Trophoblast cell (in vitro differentiated cells and primary cell): ENCODE measurements around the gene DNMT1.

Experiments used
- DNase-seq, 2 donors: peaks; one replicate each; pipeline ENCODE4 v3.0.0-alpha.2; 2016
- H2AFZ ChIP-seq: 2 replicates; pipeline ENCODE4 v1.6.1; 2013; ENCODE audit warnings: low read length, moderate library complexity, mild to moderate bottlenecking; ENCODE audit not compliant: insufficient read depth, poor library complexity
- H2AK5ac ChIP-seq: 2 replicates; pipeline ENCODE4 v1.6.1; 2013; ENCODE audit warnings: mild to moderate bottlenecking, low read length
- H2BK120ac ChIP-seq: 2 replicates; pipeline ENCODE4 v1.6.1; 2013; ENCODE audit warnings: low read length, mild to moderate bottlenecking, moderate library complexity; ENCODE audit not compliant: insufficient read depth, poor library complexity
- H2BK12ac ChIP-seq: 2 replicates; pipeline ENCODE4 v1.6.1; 2013; ENCODE audit warnings: mild to moderate bottlenecking, low read length, moderate library complexity
- H2BK5ac ChIP-seq: 2 replicates; pipeline ENCODE4 v1.6.1; 2013; ENCODE audit warnings: low read length, low read depth, moderate library complexity, mild to moderate bottlenecking; ENCODE audit not compliant: poor library complexity
- H3K14ac ChIP-seq: 2 replicates; pipeline ENCODE4 v1.6.1; 2013; ENCODE audit warnings: mild to moderate bottlenecking, low read length
- H3K18ac ChIP-seq: 2 replicates; pipeline ENCODE4 v1.6.1; 2013; ENCODE audit warnings: mild to moderate bottlenecking, low read length
- H3K23ac ChIP-seq: 2 replicates; pipeline ENCODE4 v1.6.1; 2013; ENCODE audit warnings: low read length
- H3K27ac ChIP-seq: 2 replicates; pipeline ENCODE4 v1.5.1; 2013; ENCODE audit warnings: low read depth, mild to moderate bottlenecking, inconsistent platforms, low read length, moderate library complexity
- H3K27me3 ChIP-seq: 2 replicates; pipeline ENCODE4 v1.6.1; 2013; ENCODE audit warnings: inconsistent platforms, mild to moderate bottlenecking, low read length, moderate library complexity; ENCODE audit not compliant: insufficient read depth
- H3K36me3 ChIP-seq, 2 experiments: 1 replicate in 1 of 2; 2 replicates in 1 of 2; pipeline ENCODE4 v1.6.1; 2013; ENCODE audit warnings: low read length in 2 of 2, mild to moderate bottlenecking in 2 of 2, moderate library complexity in 1 of 2; ENCODE audit not compliant: insufficient read depth in 2 of 2, control insufficient read depth in 1 of 2
- H3K4ac ChIP-seq: 2 replicates; pipeline ENCODE4 v1.6.1; 2013; ENCODE audit warnings: low read depth, mild to moderate bottlenecking, low read length, moderate library complexity
- H3K4me1 ChIP-seq, 2 experiments: 1 replicate in 1 of 2; 2 replicates in 1 of 2; pipeline ENCODE4 v1.6.1; 2013; ENCODE audit warnings: low read length in 2 of 2, mild to moderate bottlenecking in 2 of 2, moderate library complexity in 1 of 2; ENCODE audit not compliant: insufficient read depth in 2 of 2, control insufficient read depth in 1 of 2
- H3K4me2 ChIP-seq: 2 replicates; pipeline ENCODE4 v1.6.1; 2013; ENCODE audit warnings: inconsistent platforms, mild to moderate bottlenecking, low read length, moderate library complexity
- H3K4me3 ChIP-seq: 2 replicates; pipeline ENCODE4 v1.5.1; 2013; ENCODE audit warnings: mild to moderate bottlenecking, low read depth, low read length, inconsistent platforms
- H3K79me1 ChIP-seq: one replicate; pipeline ENCODE4 v1.6.1; 2013; ENCODE audit warnings: low read length
- H3K79me2 ChIP-seq: 2 replicates; pipeline ENCODE4 v1.6.1; 2013; ENCODE audit warnings: low read length, mild to moderate bottlenecking; ENCODE audit not compliant: control insufficient read depth, insufficient read depth, poor library complexity
- H3K9ac ChIP-seq: 2 replicates; pipeline ENCODE4 v1.6.1; 2013; ENCODE audit warnings: mild to moderate bottlenecking, low read length
- H3K9me3 ChIP-seq: 2 replicates; pipeline ENCODE4 v1.6.1; 2013; ENCODE audit warnings: low read depth, mild to moderate bottlenecking, control low read depth, inconsistent platforms, low read length; ENCODE audit not compliant: insufficient read depth
- H4K12ac ChIP-seq: 2 replicates; pipeline ENCODE4 v1.6.1; 2013; ENCODE audit warnings: low read depth, mild to moderate bottlenecking, low read length, moderate library complexity
- H4K8ac ChIP-seq: 2 replicates; pipeline ENCODE4 v1.6.1; 2013; ENCODE audit warnings: low read depth, mild to moderate bottlenecking, low read length, moderate library complexity
- H4K91ac ChIP-seq: one replicate; pipeline ENCODE4 v1.6.1; 2013; ENCODE audit warnings: low read depth, mild to moderate bottlenecking, low read length, moderate library complexity
- WGBS: extraction: QIAGEN DNeasy Blood & Tissue Kit; methylation state at CpG from one replicate; pipeline ENCODE4 v1.1.7; 2013; ENCODE audit warnings: missing lambda C conversion rate; ENCODE audit not compliant: insufficient read length, insufficient coverage; ENCODE audit errors: extremely low coverage; 5-methylcytosine and 5-hydroxymethylcytosine counted together

Gene DNMT1

GRCh38 chr19:10231612-10232228 is 37.0 kb upstream of the DNMT1 start:
- Histone ChIP-seq H4K91ac (no peak overlapping the region), H3K4ac (no peak overlapping the region), H3K79me2 (peaks cover 10% of the 10 kb centered on the region), H3K18ac (no peak overlapping the region), H2BK5ac (no peak overlapping the region), H3K9me3 (no peaks in the 10 kb centered on the region), H3K14ac (no peak overlapping the region), H2BK120ac (no peak overlapping the region), H3K27ac (peak overlapping the region; percentile 81), H2AFZ (no peak overlapping the region), H3K79me1 (peaks cover 10% of the 10 kb centered on the region), H3K4me3 (peak overlapping the region; percentile 90), H3K9ac (no peak overlapping the region), H4K8ac (peak overlapping the region; percentile 13), H3K36me3 (peaks cover 0 to 5% of the 10 kb centered on the region in 2 experiments), H4K12ac (no peak overlapping the region), H3K27me3 (no peaks in the 10 kb centered on the region), H2AK5ac (no peak overlapping the region), H2BK12ac (no peak overlapping the region), H3K4me2 (peak overlapping the region; percentile 95), H3K23ac (no peak overlapping the region), H3K4me1 (peaks cover 21 to 29% of the 10 kb centered on the region in 2 experiments)
- no CpG with 5 or more reads among the region's 8 CpGs for WGBS
- no peak for DNase-seq

DNA sequence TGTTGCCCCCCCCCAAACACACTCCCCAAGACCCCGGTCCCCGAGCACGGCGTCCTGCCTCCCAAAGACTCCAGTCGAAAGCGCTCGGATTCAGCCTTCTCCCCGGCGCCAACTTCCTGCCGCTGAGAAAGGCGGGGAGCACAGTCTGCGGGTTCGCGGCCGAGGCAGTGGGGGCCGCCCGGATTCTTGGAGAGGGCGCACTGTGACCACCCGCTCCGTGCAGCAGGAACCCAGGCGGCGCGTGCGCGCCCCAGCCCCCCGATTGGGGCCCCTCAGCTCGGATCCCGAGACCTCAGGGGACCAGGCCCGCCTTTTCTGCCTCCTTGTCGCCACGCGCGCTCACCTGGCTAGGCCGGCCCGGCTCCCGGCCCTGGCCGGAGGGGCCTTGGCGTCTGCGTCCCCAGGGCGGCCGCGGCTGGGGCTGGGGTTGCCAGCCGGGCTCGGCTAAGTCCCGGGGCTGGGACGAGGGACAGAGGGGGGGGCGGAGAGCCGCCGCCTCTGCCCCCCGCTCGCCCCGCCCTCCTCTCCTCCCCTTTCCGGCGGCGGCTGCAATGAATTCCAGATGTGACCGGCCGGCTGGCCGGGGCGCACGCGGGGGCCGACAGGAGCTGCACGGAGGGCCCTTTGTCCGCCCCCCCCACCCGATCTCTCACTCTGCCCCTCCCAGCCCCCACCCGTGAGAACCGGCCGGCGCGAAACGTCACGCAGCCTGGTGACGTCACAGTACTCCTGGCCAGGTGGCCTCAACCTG is 36.3 kb upstream of the DNMT1 start, which contains the start of gene S1PR2:
Gene S1PR2, minus strand, starts transcription at position 471 of the 751 bp plus-strand sequence. CDS start 6,426 bp downstream, outside the sequence.
- Histone ChIP-seq H4K8ac (peak within 1 kb of the TSS; percentile 93), H3K9me3 (no peaks in the 10 kb centered on the region), H3K14ac (peak within 1 kb of the TSS; percentile 94), H2AFZ (peak within 1 kb of the TSS; percentile 57), H2BK12ac (peak within 1 kb of the TSS; percentile 79), H3K23ac (no peak within 1 kb of the TSS), H4K12ac (peak within 1 kb of the TSS; percentile 88), H4K91ac (peak within 1 kb of the TSS; percentile 93), H3K4me2 (peak within 1 kb of the TSS; percentile 95), H3K27me3 (no peaks in the 10 kb centered on the region), H3K18ac (peak within 1 kb of the TSS; percentile 83), H3K9ac (peak within 1 kb of the TSS; percentile 95), H3K79me1 (peaks cover 10% of the 10 kb centered on the region), H2BK5ac (peak within 1 kb of the TSS; percentile 68), H3K27ac (peak within 1 kb of the TSS; percentile 81), H2BK120ac (peak within 1 kb of the TSS; percentile 95), H2AK5ac (peak within 1 kb of the TSS; percentile 93), H3K79me2 (peaks cover 10% of the 10 kb centered on the region), H3K4me1 (peaks cover 21 to 29% of the 10 kb centered on the region in 2 experiments), H3K4ac (peak within 1 kb of the TSS; percentile 35), H3K4me3 (peak within 1 kb of the TSS; percentile 90), H3K36me3 (peaks cover 0 to 5% of the 10 kb centered on the region in 2 experiments)
- DNase-seq = peak; percentile 80 to 89
- no CpG with 5 or more reads among the region's 73 CpGs for WGBS

DNA sequence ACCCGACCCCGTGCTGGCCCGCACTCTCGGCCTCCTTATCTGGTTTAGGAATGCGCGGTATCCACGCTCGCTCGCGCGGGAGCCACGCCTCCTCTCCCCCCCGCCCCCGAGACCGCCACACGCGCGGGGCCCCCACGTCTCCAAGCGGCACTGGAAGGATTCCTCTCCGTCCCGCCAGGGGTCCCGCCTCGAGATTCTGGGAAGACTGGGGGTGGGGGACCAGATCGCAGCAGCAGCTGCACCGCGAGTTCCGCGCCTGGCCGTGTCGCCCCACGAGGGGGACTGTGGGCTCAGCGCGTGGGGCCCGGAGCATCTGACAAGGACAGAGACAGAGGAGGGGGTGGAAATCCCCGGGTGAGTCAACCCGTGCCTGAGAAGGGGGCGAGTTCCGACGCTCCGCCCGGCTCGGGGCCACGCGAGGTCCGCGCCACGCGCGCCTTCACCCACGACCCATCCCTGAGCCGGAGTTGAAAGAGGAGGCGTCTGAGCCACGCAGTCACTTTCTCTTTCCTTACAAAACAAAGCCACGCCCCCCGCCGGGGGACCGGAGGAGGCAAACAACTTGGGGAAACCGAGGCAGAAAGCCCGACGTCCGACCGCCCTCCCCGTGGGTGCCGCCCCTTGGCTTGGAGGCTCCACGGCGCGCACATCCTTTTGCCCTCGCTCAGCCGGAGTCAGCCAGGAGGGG is 35.6 kb upstream of the DNMT1 start:
- H3K36me3 ChIP-seq = peaks cover 0 to 7% of the 10 kb centered on the region in 2 experiments
- H3K9ac ChIP-seq = peak overlapping the region; percentile 95
- H3K18ac ChIP-seq = peak overlapping the region; percentile 83
- peak overlapping the region; percentile 93 for H4K91ac ChIP-seq
- H2AK5ac ChIP-seq = peak overlapping the region; percentile 93
- H4K8ac ChIP-seq = peak overlapping the region; percentile 93
- H3K4me3 ChIP-seq = peak overlapping the region; percentile 90
- H3K79me2 ChIP-seq = peaks cover 10% of the 10 kb centered on the region
- H2BK12ac ChIP-seq = peak overlapping the region; percentile 79
- no peaks in the 10 kb centered on the region for H3K27me3 ChIP-seq
- H3K9me3 ChIP-seq = no peaks in the 10 kb centered on the region
- WGBS = no CpG with 5 or more reads among the region's 70 CpGs
- peak overlapping the region; percentile 95 for H3K4me2 ChIP-seq
- peak overlapping the region; percentile 94 for H3K14ac ChIP-seq
- H4K12ac ChIP-seq = peak overlapping the region; percentile 88
- peak overlapping the region; percentile 68 for H2BK5ac ChIP-seq
- H2BK120ac ChIP-seq = peak overlapping the region; percentile 95
- peaks cover 19 to 29% of the 10 kb centered on the region in 2 experiments for H3K4me1 ChIP-seq
- peak; percentile 76 to 85 for DNase-seq
- no peak overlapping the region for H3K23ac ChIP-seq
- peak overlapping the region; percentile 57 for H2AFZ ChIP-seq
- peaks cover 10% of the 10 kb centered on the region for H3K79me1 ChIP-seq
- H3K27ac ChIP-seq = peak overlapping the region; percentile 81
- H3K4ac ChIP-seq = peak overlapping the region; percentile 35

DNA sequence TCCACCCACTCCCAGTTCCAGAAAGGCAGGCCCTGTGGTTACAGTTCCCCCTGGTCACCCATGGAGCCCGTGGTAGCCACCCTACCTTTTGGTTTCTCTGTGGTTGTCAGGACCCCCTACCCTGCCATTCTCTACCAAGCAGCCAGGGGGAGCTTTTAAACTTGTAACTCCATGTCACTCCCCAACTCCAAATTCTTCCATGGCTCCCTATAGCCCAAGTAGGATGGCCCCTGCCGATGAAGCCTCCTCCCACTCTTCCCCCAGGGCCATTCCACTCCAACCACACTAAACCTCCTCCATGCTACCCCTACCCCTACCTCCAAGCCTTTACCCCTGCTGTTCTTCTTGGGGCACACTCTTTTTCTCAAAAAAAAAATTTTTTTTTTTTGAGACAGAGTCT is 34.2 kb upstream of the DNMT1 start:
- Histone ChIP-seq H3K79me2 (peaks cover 10% of the 10 kb centered on the region), H3K9ac (no peak overlapping the region), H2AFZ (no peak overlapping the region), H2BK12ac (no peak overlapping the region), H2AK5ac (no peak overlapping the region), H3K36me3 (peaks cover 7 to 14% of the 10 kb centered on the region in 2 experiments), H3K4ac (no peak overlapping the region), H4K12ac (no peak overlapping the region), H3K9me3 (peaks cover 3% of the 10 kb centered on the region), H3K4me3 (no peak overlapping the region), H2BK5ac (no peak overlapping the region), H3K27me3 (no peaks in the 10 kb centered on the region), H2BK120ac (no peak overlapping the region), H4K91ac (no peak overlapping the region), H4K8ac (no peak overlapping the region), H3K14ac (no peak overlapping the region), H3K23ac (no peak overlapping the region), H3K4me2 (no peak overlapping the region), H3K18ac (no peak overlapping the region), H3K79me1 (peaks cover 10% of the 10 kb centered on the region), H3K27ac (no peak overlapping the region), H3K4me1 (peaks cover 19 to 29% of the 10 kb centered on the region in 2 experiments)
- no CpG with 5 or more reads among the region's 2 CpGs for WGBS
- DNase-seq = peak; percentile 48 to 74
